Measurements from ENCODE around the gene IL21R. TPM values are rescaled to one million over a fixed set of nuclear protein-coding genes. Genes with fewer than 3 reads are reported as not detected.
"Not testable (repeated sequence)": the region's sequence is repeated elsewhere in the genome, so short reads cannot be mapped to it uniquely, and the experiment has no call there.

The IL21R gene
- total RNA-seq, 1 experiment from 2014 or later, result 0.33 TPM

- no peaks in the 10 kb centered on the region for H3K27me3 ChIP-seq
These were observed 27.4 kb downstream of the IL21R start for GRCh38 chr16:27429330-27429871.

GRCh38 chr16:27429981-27430441, 28.0 kb downstream of the IL21R start:
- Histone ChIP-seq H3K27me3 (no peaks in the 10 kb centered on the region), H3K9me3 (peaks cover 3% of the 10 kb centered on the region), H3K36me3 (no peaks in the 10 kb centered on the region), H3K4me3 (no peak overlapping the region)
- no peak for DNase-seq

More at GRCh38 chr16:27429330-27429871, 27.4 kb downstream of the IL21R start:
- no peak for DNase-seq
- H3K4me3 ChIP-seq, result no peak overlapping the region
- H3K36me3 ChIP-seq, result no peaks in the 10 kb centered on the region
- peaks cover 3% of the 10 kb centered on the region for H3K9me3 ChIP-seq

GRCh38 chr16:27430512-27430911, 28.5 kb downstream of the IL21R start:
- H3K4me3 ChIP-seq, result no peak overlapping the region
- H3K9me3 ChIP-seq, result peaks cover 3% of the 10 kb centered on the region
- no peaks in the 10 kb centered on the region for H3K27me3 ChIP-seq
- DNase-seq, result no peak
- no peaks in the 10 kb centered on the region for H3K36me3 ChIP-seq

GRCh38 chr16:27430923-27431484, 29.0 kb downstream of the IL21R start:
- Histone ChIP-seq H3K36me3 (no peaks in the 10 kb centered on the region), H3K9me3 (peaks cover 3% of the 10 kb centered on the region), H3K27me3 (no peaks in the 10 kb centered on the region), H3K4me3 (no peak overlapping the region)
- DNase-seq, result no peak

GRCh38 chr16:27431773-27432532, 30.0 kb downstream of the IL21R start:
- Histone ChIP-seq H3K36me3 (no peaks in the 10 kb centered on the region), H3K9me3 (no peaks in the 10 kb centered on the region; the same call in 1 of the 2 replicates), H3K4me3 (no peak overlapping the region), H3K27me3 (no peaks in the 10 kb centered on the region)
- DNase-seq, result no peak

- H3K4me3 ChIP-seq, result no peak overlapping the region
- no peaks in the 10 kb centered on the region for H3K36me3 ChIP-seq
- no peaks in the 10 kb centered on the region for H3K27me3 ChIP-seq
- DNase-seq, result no peak
- no peaks in the 10 kb centered on the region for H3K9me3 ChIP-seq
These were observed 30.6 kb downstream of the IL21R start for GRCh38 chr16:27432558-27432957.

- H3K9me3 ChIP-seq, H3K36me3 ChIP-seq, H3K27me3 ChIP-seq, H3K4me3 ChIP-seq, DNase-seq: not testable (repeated sequence)
These were observed 31.2 kb downstream of the IL21R start for GRCh38 chr16:27433191-27433590.

GRCh38 chr16:27433636-27434035, 31.7 kb downstream of the IL21R start:
- Histone ChIP-seq H3K36me3 (no peaks in the 10 kb centered on the region), H3K9me3 (no peaks in the 10 kb centered on the region), H3K27me3 (no peaks in the 10 kb centered on the region), H3K4me3 (no peak overlapping the region)
- no peak for DNase-seq

- H3K4me3 ChIP-seq, result no peak overlapping the region
- H3K36me3 ChIP-seq, result no peaks in the 10 kb centered on the region
- no peaks in the 10 kb centered on the region for H3K27me3 ChIP-seq
- no peaks in the 10 kb centered on the region for H3K9me3 ChIP-seq
- no peak for DNase-seq
These were observed 32.4 kb downstream of the IL21R start for GRCh38 chr16:27434141-27435051.

GRCh38 chr16:27435146-27435545, 33.2 kb downstream of the IL21R start:
- not testable (repeated sequence) for DNase-seq, H3K27me3 ChIP-seq, H3K36me3 ChIP-seq, H3K4me3 ChIP-seq, H3K9me3 ChIP-seq

- no peak overlapping the region for H3K4me3 ChIP-seq
- H3K27me3 ChIP-seq, result no peaks in the 10 kb centered on the region
- H3K9me3 ChIP-seq, result no peaks in the 10 kb centered on the region
- no peak for DNase-seq
- H3K36me3 ChIP-seq, result no peaks in the 10 kb centered on the region
These were observed 34.1 kb downstream of the IL21R start for GRCh38 chr16:27436065-27436464.

- no peak for DNase-seq
- Histone ChIP-seq H3K27me3 (no peaks in the 10 kb centered on the region), H3K36me3 (no peaks in the 10 kb centered on the region)
These were observed 35.1 kb downstream of the IL21R start for GRCh38 chr16:27436921-27437650.

GRCh38 chr16:27437946-27438345, 36.0 kb downstream of the IL21R start:
- Histone ChIP-seq H3K27me3 (no peaks in the 10 kb centered on the region), H3K9me3 (no peaks in the 10 kb centered on the region), H3K4me3 (no peak overlapping the region), H3K36me3 (no peaks in the 10 kb centered on the region)
- no peak for DNase-seq

More at GRCh38 chr16:27436921-27437650, 35.1 kb downstream of the IL21R start:
- Histone ChIP-seq H3K4me3 (no peak overlapping the region), H3K9me3 (no peaks in the 10 kb centered on the region)

- DNase-seq, result no peak
These were observed 37.5 kb downstream of the IL21R start for GRCh38 chr16:27439271-27440018.

GRCh38 chr16:27441276-27441675, 39.3 kb downstream of the IL21R start:
- Histone ChIP-seq H3K27me3 (no peaks in the 10 kb centered on the region), H3K36me3 (peaks cover 3% of the 10 kb centered on the region), H3K4me3 (no peak overlapping the region), H3K9me3 (peaks cover 13% of the 10 kb centered on the region)
- DNase-seq, result no peak

More at GRCh38 chr16:27439271-27440018, 37.5 kb downstream of the IL21R start:
- H3K4me3 ChIP-seq, result no peak overlapping the region
- H3K9me3 ChIP-seq, result peaks cover 6% of the 10 kb centered on the region
- no peaks in the 10 kb centered on the region for H3K27me3 ChIP-seq
- peaks cover 3% of the 10 kb centered on the region for H3K36me3 ChIP-seq

- no peak for DNase-seq
- peaks cover 3% of the 10 kb centered on the region for H3K36me3 ChIP-seq
- H3K9me3 ChIP-seq, result peaks cover 13% of the 10 kb centered on the region
- H3K4me3 ChIP-seq, result no peak overlapping the region
- no peaks in the 10 kb centered on the region for H3K27me3 ChIP-seq
These were observed 40.0 kb downstream of the IL21R start for GRCh38 chr16:27441998-27442397.

Data from MG63 (cell line).